AML-193 (cell line): ENCODE data around the gene ABI3BP.

ENCODE experiments used
- DNase-seq, 2 experiments: peaks; one replicate each; lab custom pipeline; 2025; lab: John Stamatoyannopoulos, UW

The ABI3BP gene

DNA sequence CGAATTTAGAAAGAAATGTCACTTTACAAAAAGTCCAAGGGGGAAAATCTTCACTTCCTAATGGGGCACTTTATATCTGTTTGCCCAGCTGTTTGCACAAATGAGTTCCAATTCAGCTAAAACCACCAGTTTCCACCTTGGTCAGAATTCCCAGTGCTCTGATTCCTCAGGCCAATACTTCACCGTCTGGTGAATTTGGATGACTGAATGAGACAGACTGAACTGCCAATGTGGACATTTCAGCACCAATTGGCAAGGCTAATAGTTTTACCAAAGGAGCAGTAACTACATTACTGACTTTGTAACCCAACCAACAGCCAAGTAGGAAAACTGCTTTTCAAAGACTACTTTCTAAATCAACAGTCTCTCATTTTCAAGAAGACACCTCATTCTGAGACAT, 51.8 kb downstream of the ABI3BP start:
- no peak for DNase-seq

DNA sequence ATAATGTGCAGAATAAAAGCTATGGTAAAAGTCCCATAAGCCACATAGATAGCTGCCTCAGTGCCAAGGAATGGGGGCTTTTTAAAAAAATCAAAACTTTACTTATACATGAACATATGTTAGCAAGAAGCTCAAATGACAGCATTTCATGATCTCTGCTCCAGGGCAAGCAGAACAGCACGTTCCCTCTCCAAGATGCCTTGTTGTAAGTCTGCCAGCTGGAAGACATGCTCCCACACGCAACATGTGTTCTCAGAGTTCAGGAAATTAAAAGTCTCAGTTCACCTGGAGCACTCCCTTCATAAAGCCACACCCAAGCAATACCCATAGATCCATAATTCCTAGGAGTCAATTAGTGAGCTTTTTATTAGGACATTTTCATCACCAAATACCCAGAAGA, 52.2 kb downstream of the ABI3BP start:
- DNase-seq, result no peak

- no peak for DNase-seq
Observed at GRCh38 chr3:100936931-100937330, 56.3 kb downstream of the ABI3BP start.

DNA sequence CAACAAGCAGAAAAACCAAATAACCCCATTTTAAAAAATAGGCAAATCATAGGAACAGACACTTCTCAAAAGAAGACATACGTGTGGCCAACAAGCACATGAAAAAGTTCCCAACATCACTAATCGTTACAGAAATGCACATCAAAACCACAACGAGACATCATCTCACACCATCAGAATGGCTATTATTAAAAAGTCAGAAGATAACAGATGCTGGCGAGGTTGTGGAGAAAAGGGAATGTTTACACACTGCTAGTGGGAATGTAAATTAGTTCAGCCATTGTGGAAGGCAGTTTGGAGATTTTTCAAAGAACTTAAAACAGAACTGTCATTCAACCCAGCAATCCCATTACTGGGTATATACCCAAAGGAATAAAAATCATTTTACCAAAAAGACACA, 60.7 kb downstream of the ABI3BP start:
- no peak for DNase-seq

DNA sequence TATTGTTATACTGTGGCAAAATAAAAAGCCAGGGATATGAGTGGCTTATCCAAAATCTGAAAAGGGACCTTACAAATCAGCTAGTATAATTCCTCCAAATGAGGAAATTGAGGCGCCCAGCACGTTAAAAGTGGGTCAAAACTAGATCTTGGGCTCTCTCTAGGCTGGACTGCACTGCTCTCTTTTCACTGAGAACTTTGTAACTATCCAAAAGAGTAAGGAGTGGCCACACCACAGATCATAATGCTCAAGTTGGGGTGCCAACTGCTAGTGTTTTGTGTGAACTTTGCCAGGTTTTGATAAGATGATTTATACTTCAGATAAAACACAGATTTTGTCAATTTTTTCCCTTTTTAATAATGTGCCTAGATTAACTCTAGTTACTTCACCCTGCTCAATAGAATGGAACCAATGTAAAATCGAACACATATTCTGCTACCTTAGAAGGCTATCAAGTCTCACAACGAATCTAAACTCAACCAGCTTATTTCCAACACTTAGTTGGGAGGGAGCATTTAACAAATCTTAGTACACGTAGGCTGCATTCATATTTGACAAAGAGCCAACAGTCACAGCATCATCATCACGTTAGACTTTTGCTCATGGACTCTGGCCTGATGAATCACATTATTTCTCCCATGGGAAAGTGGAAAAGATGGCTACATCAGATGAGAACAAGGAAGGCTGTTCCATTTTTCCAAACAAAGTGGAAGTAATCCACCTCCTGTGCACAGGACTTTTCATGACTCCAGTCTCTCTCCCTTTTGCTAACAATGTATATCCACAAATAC, 64.4 kb downstream of the ABI3BP start:
- no peak for DNase-seq

- no peak for DNase-seq
Observed at GRCh38 chr3:100927775-100928174, 65.4 kb downstream of the ABI3BP start.

DNA sequence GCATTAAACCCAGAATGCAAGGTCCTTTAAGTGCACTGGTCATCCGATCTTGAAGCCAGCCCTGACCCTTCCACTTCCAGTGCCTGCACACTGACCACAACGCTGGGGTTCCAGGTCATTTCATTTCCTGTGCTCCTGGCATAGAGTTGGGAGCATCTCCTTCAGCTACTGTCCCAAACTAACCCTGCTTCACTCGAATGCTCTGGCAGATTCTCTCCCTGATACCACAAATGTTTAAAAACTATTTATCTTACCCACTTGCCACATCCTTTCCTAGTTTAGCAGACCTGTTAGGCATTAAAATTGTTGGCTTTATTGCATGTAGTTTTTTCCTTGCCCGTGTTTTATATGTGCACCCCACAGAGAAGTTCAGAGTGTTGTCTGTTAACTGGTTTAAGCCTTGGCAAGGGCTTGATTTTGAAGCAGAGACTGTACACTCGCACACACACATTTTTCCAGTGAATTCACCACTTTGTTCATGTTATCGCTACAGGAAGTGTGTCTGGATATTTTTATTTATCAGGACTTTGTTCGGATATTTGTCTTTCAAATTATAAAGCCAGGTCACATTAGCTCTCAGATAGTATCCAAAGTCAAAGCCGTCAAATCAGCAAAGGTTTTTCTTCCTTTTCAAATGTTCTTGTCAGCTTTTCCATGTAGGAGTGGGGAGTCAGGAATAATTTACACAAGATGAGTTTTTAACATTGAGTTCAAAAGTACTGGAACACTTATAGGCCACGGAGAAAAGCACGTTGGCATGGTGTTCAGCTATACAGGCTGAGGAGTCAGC, 77.3 kb downstream of the ABI3BP start:
- DNase-seq, result no peak

- DNase-seq, result no peak
Observed at GRCh38 chr3:100913870-100914648, 79.2 kb downstream of the ABI3BP start.

DNA sequence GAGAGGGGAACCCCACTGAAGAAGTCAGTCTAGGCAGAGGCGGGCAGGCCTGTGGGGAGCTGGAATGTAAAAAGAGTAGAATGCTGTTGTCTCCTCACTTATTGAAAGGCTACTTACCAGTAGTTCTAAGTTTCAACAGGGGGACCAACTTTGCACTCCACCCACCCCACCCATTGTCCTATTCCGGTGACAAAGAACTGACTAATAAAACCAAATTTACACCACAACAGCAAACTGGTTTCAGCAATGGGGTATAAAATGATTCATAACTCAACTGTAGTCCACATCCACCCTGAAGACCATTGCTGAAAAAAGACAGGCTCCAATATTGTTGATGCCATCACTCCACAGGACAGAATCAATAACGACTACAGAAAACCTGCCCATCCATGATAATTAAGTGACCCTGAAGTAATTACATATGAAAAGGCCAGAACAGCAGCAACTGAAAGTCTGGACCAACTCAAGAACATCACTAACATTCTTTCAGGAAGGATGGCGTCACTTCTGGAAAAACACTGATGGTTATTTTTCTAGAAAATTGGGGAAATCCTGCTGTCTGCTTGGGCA, 80.2 kb downstream of the ABI3BP start:
- no peak for DNase-seq

- no peak for DNase-seq
Observed at GRCh38 chr3:100912571-100912970, 80.7 kb downstream of the ABI3BP start.

DNA sequence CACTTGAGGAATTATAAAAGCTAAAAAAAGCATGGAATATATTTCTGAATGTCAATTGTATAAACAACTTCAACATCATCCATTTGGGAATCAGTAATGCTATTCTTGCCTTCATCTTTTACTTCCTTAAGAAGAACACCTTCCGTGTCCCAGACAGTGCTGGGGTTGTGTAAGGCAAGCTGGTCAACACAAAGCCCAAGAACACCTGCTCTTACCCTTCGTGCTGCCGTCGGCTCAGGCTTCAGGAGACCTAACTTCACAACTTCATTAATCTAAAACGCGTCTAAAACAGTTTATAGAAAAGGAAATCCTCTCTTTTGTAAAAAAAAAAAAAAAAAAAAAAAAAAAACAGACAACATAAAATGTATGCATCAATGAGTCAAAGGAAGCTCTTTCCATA, 81.3 kb downstream of the ABI3BP start:
- no peak for DNase-seq

DNA sequence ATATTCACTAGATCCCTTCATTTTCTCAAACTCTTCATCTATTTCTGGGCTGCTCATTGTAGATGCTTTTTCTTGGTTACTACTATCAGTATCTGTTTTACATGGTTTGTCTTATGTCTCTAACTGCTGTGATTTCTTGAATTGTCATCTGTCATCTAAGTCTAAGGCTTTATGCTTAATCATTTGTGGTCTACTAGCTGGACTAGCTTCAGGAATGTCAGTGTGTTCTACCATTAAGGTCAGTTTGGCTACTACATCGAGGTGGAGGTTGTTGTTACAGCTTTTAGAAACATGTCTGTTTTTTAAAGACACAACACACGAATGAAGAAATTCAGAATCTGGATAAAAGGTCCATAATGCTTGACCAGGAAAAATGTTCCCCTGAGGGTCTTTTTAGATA, 82.2 kb downstream of the ABI3BP start:
- DNase-seq, result no peak

DNA sequence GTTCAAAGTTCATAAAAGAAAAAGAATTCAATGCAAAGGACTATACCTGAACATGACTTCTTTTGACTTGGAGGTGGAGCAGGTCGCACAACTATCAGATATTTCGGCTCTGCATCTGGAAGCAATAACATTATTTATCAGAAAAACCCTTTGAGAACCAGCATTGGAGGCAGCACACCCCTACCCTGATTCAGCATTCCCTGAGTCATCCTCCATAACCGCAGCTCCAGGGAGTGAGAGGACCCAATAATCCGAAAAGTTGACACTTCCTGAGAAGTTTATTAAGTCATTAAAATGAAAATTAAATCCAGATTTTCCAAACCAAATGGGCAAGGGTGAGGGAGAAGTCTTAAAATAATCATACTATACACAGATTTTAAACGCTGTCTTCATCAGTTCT, 90.6 kb downstream of the ABI3BP start:
- no peak for DNase-seq

DNA sequence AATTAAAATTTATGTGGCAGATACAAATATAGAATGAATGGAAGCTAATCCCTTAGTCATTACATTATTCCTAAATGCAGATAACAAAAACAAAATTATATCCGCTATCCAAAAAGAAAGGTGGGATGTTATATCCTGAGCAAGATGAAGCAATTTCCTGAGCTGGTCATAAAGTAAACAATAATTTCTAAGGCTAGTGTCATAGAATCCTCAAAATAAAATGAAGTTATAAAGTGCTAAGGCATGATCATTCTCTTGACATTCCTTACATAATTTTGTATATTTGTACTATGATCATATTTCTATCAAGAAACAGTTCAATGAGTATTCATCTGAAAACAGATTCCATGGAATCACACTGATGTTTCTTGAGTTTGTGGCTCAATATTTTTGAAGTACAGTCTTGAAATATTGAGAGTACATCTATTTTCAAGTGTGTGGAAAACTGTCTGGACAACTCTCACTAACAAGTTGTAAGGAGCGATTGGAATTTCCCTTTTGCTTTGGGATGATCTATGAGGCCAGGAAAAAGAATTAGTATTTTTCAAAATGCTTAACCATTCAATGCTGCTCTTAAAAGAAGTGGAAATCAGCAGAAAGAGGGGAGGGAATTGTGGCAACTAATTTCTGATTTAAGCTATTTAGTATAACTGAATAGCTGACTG, 92.4 kb downstream of the ABI3BP start:
- no peak for DNase-seq

- DNase-seq, result peak; percentile 5 to 29
Observed at GRCh38 chr3:100899440-100900091, 93.7 kb downstream of the ABI3BP start.

DNA sequence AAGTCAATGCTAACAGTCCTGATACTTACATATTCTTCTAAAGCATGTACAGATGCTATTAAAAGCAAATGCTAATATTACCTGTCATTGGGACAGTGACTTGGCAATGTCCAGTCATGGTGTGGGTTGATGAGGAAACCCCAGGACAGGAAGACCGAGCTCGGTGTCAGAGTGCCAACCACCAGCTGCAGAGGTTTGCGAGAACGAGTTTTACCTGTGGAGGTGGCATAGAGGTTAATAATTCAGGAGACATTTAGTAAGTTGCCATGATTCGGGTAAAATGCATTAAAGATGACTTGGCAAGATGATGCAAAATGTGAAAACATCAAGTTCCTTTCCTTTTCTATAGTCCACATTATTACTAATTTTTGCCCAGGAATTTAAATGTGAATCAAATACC, 94.5 kb downstream of the ABI3BP start:
- no peak for DNase-seq

DNA sequence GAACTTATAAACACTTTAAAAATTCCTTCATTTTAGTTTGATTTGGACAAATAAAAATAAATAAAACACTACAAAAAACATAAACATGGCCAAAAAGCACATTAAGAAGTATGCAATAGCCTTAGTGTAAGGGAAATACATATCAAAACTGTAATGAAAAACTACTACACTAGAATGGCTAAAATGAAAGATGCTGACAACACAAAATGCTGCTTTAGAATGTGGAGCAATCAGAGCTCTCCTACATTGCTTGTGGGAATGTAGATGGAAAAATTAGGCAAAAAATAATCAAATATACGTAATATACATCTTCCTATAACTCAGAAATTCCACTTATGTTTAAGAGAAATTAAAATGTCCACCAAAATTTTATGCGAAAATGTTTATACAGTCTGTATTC, 96.2 kb downstream of the ABI3BP start:
- DNase-seq, result no peak

GRCh38 chr3:100893590-100893989, 99.6 kb downstream of the ABI3BP start:
- DNase-seq, result no peak

GRCh38 chr3:100893108-100893507, 100.1 kb downstream of the ABI3BP start:
- peak in 1 of 2 experiments; percentile 10 for DNase-seq

- no peak for DNase-seq
Observed at GRCh38 chr3:100891827-100892226, 101.4 kb downstream of the ABI3BP start.

- no peak for DNase-seq
Observed at GRCh38 chr3:100891033-100891432, 102.2 kb downstream of the ABI3BP start.
